22Rv1 (cell line): ENCODE data around the gene RFTN2.

Source experiments
- ZFX ChIP-seq: fragments of 450-650 bp; IDR thresholded peaks from 2 replicates; pipeline ENCODE4 v1.6.1; 2017; ENCODE audit warnings: antibody characterized with exemption, borderline replicate concordance
- TF ChIP-seq, protein P1 (sequence below): fragments of 450-650 bp; IDR thresholded peaks from 2 replicates; pipeline ENCODE4 v1.5.1; 2017; ENCODE audit warnings: mild to moderate bottlenecking

DNA sequence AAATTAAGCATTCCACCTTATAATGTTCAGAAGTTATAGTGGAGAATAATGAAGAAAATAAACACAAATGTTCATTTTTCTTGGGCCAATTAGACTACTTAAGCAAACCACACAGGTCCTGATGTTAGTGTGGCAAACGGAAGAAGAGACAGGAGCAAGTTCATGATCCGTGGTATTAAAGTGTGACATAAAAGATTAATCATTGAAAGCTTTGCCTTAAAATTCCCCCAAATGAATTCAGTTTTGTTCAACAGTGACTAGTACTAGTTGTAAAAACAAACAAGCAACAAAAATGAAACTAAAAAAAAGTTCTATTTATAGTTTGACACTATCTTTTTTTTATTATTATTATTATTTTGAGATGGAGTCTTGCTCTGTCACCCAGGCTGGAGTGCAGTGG lies 73.7 kb downstream of the RFTN2 start:
- TF ChIP-seq, protein P1, sequence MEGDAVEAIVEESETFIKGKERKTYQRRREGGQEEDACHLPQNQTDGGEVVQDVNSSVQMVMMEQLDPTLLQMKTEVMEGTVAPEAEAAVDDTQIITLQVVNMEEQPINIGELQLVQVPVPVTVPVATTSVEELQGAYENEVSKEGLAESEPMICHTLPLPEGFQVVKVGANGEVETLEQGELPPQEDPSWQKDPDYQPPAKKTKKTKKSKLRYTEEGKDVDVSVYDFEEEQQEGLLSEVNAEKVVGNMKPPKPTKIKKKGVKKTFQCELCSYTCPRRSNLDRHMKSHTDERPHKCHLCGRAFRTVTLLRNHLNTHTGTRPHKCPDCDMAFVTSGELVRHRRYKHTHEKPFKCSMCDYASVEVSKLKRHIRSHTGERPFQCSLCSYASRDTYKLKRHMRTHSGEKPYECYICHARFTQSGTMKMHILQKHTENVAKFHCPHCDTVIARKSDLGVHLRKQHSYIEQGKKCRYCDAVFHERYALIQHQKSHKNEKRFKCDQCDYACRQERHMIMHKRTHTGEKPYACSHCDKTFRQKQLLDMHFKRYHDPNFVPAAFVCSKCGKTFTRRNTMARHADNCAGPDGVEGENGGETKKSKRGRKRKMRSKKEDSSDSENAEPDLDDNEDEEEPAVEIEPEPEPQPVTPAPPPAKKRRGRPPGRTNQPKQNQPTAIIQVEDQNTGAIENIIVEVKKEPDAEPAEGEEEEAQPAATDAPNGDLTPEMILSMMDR, result no peak
- TF ChIP-seq ZFX, result no peak
